NCI-H2227 (cell line): ENCODE results near the gene PLXNA2.

ENCODE experiments used
- DNase-seq: peaks from one replicate; lab custom pipeline; 2025; ENCODE audit not compliant: unreplicated experiment; lab: John Stamatoyannopoulos, UW

The PLXNA2 gene

GRCh38 chr1:208031316-208031931 is 212.8 kb downstream of the PLXNA2 start:
- DNase-seq: no peak

GRCh38 chr1:208030288-208031091 is 213.7 kb downstream of the PLXNA2 start:
- DNase-seq: no peak

GRCh38 chr1:208029381-208030287 is 214.6 kb downstream of the PLXNA2 start:
- DNase-seq: no peak

GRCh38 chr1:208028526-208028925 is 215.7 kb downstream of the PLXNA2 start:
- DNase-seq: no peak

- no peak for DNase-seq
Observed at GRCh38 chr1:208027861-208028260, 216.3 kb downstream of the PLXNA2 start.

GRCh38 chr1:208026880-208027438 is 217.2 kb downstream of the PLXNA2 start:
- no peak for DNase-seq

- DNase-seq: no peak
Observed at GRCh38 chr1:208025031-208025430, 219.2 kb downstream of the PLXNA2 start.

- DNase-seq: no peak
Observed at GRCh38 chr1:208024406-208024805, 219.8 kb downstream of the PLXNA2 start.

GRCh38 chr1:208019257-208019656 is 224.9 kb downstream of the PLXNA2 start:
- DNase-seq: peak; percentile 13

- no peak for DNase-seq
Observed at GRCh38 chr1:208015255-208015654, 228.9 kb downstream of the PLXNA2 start.

GRCh38 chr1:208013210-208013609 is 231.0 kb downstream of the PLXNA2 start:
- no peak for DNase-seq

- no peak for DNase-seq
Observed at GRCh38 chr1:208012721-208013120, 231.5 kb downstream of the PLXNA2 start.

- DNase-seq: no peak
Observed at GRCh38 chr1:208010487-208011071, 233.6 kb downstream of the PLXNA2 start.

GRCh38 chr1:208009706-208010444 is 234.3 kb downstream of the PLXNA2 start:
- DNase-seq: no peak

GRCh38 chr1:208009303-208009702 is 234.9 kb downstream of the PLXNA2 start:
- no peak for DNase-seq

- no peak for DNase-seq
Observed at GRCh38 chr1:208008534-208008933, 235.7 kb downstream of the PLXNA2 start.

GRCh38 chr1:208007938-208008342 is 236.2 kb downstream of the PLXNA2 start:
- no peak for DNase-seq

- no peak for DNase-seq
Observed at GRCh38 chr1:208007319-208007937, 236.8 kb downstream of the PLXNA2 start.

GRCh38 chr1:208006258-208006920 is 237.8 kb downstream of the PLXNA2 start:
- DNase-seq: no peak
